Measurements from ENCODE around the gene FBXO24. TPM values are rescaled to one million over a fixed set of nuclear protein-coding genes. Genes with fewer than 3 reads are reported as not detected.

Gene FBXO24
- total and polyA plus RNA-seq, 9 of the 15 experiments (the other 6 are each of a cell fraction or from before 2014, with no cell fraction given), result 0.17 to 0.95 (median 0.50) TPM

DNA sequence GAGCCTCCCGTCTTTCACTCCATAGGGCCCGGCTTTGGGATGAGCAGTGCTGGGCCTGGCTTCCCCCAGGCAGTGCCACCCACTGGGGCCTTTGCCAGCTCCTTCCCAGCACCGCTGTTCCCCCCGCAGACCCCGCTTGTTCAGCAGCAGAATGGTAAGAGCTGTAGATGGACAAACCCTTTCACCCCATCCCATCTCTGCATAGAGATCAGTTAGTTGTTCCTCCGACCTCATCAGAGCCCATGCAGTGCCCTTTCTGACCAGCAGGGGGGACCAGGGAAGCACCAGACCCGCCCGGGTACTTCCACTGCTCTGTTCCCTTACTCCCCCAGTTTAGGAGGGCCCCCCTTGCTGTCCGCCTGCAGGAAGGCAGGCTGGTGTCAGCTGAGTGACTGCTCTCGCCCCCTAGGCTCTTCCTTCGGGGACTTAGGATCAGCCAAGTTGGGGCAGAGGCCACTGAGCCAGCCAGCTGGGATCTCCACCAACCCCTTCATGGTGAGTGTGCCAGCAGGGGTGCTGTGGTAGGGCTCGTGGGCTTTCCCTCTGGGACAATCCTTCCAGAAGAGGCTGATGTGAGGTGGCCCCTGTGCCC, 22.2 kb upstream of the FBXO24 start (continued):
- TF ChIP-seq, protein P1, sequence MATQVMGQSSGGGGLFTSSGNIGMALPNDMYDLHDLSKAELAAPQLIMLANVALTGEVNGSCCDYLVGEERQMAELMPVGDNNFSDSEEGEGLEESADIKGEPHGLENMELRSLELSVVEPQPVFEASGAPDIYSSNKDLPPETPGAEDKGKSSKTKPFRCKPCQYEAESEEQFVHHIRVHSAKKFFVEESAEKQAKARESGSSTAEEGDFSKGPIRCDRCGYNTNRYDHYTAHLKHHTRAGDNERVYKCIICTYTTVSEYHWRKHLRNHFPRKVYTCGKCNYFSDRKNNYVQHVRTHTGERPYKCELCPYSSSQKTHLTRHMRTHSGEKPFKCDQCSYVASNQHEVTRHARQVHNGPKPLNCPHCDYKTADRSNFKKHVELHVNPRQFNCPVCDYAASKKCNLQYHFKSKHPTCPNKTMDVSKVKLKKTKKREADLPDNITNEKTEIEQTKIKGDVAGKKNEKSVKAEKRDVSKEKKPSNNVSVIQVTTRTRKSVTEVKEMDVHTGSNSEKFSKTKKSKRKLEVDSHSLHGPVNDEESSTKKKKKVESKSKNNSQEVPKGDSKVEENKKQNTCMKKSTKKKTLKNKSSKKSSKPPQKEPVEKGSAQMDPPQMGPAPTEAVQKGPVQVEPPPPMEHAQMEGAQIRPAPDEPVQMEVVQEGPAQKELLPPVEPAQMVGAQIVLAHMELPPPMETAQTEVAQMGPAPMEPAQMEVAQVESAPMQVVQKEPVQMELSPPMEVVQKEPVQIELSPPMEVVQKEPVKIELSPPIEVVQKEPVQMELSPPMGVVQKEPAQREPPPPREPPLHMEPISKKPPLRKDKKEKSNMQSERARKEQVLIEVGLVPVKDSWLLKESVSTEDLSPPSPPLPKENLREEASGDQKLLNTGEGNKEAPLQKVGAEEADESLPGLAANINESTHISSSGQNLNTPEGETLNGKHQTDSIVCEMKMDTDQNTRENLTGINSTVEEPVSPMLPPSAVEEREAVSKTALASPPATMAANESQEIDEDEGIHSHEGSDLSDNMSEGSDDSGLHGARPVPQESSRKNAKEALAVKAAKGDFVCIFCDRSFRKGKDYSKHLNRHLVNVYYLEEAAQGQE (IDR thresholded peaks at IDR 0.05; ENCODE audit: borderline replicate concordance), result peak; percentile 86
- TF ChIP-seq, protein P1 (CRISPR knock-in tag; IDR thresholded peaks at IDR 0.05; ENCODE audit: low read depth), result no peak
- TF ChIP-seq E2F1 (CRISPR knock-in tag; IDR thresholded peaks at IDR 0.05) (0 out of 2 replicates have a peak, but pooled peaks have one; percentile 15), RB1 (IDR thresholded peaks at IDR 0.05; ENCODE audit: low read depth) (0 out of 2 replicates have a peak, but pooled peaks have one; percentile 36), NR2C1 (IDR thresholded peaks at IDR 0.05) (no peak), NR2C1 (tag; IDR thresholded peaks at IDR 0.05) (no peak), RAD21 (CRISPR knock-in tag; conservative IDR thresholded peaks at IDR 0.05 in 1 of 2, IDR thresholded peaks at IDR 0.05 in 1 of 2) (peak; percentile 74 to 92), SMC3 (conservative IDR thresholded peaks at IDR 0.05; ENCODE audit: insufficient read depth, low read depth, low read length) (peak; percentile 83), TARDBP (IDR thresholded peaks at IDR 0.05) (0 out of 2 replicates have a peak, but pooled peaks have one; percentile 30), ZNF12 (CRISPR knock-in tag; IDR thresholded peaks at IDR 0.05) (0 out of 2 replicates have a peak, but pooled peaks have one; percentile 56), RUNX1 (IDR thresholded peaks at IDR 0.05; ENCODE audit: low read depth) (peak; percentile 16; the same call in 1 of the 2 replicates)
- TF ChIP-seq, protein P2, sequence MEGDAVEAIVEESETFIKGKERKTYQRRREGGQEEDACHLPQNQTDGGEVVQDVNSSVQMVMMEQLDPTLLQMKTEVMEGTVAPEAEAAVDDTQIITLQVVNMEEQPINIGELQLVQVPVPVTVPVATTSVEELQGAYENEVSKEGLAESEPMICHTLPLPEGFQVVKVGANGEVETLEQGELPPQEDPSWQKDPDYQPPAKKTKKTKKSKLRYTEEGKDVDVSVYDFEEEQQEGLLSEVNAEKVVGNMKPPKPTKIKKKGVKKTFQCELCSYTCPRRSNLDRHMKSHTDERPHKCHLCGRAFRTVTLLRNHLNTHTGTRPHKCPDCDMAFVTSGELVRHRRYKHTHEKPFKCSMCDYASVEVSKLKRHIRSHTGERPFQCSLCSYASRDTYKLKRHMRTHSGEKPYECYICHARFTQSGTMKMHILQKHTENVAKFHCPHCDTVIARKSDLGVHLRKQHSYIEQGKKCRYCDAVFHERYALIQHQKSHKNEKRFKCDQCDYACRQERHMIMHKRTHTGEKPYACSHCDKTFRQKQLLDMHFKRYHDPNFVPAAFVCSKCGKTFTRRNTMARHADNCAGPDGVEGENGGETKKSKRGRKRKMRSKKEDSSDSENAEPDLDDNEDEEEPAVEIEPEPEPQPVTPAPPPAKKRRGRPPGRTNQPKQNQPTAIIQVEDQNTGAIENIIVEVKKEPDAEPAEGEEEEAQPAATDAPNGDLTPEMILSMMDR (IDR thresholded peaks at IDR 0.05 in 2 of 3, conservative IDR thresholded peaks at IDR 0.05 in 1 of 3; ENCODE audit: insufficient read depth in 2 of 3, low read depth in 1 of 3, low read length in 3 of 3), result peak; percentile 92 to 99 (median 96)
- TF ChIP-seq, protein P3, sequence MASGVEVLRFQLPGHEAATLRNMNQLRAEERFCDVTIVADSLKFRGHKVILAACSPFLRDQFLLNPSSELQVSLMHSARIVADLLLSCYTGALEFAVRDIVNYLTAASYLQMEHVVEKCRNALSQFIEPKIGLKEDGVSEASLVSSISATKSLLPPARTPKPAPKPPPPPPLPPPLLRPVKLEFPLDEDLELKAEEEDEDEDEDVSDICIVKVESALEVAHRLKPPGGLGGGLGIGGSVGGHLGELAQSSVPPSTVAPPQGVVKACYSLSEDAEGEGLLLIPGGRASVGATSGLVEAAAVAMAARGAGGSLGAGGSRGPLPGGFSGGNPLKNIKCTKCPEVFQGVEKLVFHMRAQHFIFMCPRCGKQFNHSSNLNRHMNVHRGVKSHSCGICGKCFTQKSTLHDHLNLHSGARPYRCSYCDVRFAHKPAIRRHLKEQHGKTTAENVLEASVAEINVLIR (CRISPR knock-in tag; IDR thresholded peaks at IDR 0.05), result no peak
